Body of pancreas (tissue), 4 donors: ENCODE data around the gene PLCB3.
"Not testable (repeated sequence)": the region's sequence is repeated elsewhere in the genome, so short reads cannot be mapped to it uniquely, and the experiment has no call there.

Experiments
- POLR2A ChIP-seq, 3 donors: fragments of 450-650 bp; IDR thresholded peaks; one replicate each; pipeline ENCODE4 v1.6.1; 2016; ENCODE audit warnings: antibody characterized with exemption in 3 of 3, mild to moderate bottlenecking in 2 of 3
- TF ChIP-seq, protein P1 (sequence below), 7 experiments: fragments of 450-650 bp in 4 of 7; fragments of 200-600 bp in 3 of 7; sonication (generic) in 3 of 7; IDR thresholded peaks; one replicate each; pipeline ENCODE4 v1.5.1; 2016 to 2019; ENCODE audit warnings: antibody characterized with exemption in 7 of 7

GRCh38 chr11:64307795-64308194, 56.5 kb downstream of the PLCB3 start:
- TF ChIP-seq, protein P1, sequence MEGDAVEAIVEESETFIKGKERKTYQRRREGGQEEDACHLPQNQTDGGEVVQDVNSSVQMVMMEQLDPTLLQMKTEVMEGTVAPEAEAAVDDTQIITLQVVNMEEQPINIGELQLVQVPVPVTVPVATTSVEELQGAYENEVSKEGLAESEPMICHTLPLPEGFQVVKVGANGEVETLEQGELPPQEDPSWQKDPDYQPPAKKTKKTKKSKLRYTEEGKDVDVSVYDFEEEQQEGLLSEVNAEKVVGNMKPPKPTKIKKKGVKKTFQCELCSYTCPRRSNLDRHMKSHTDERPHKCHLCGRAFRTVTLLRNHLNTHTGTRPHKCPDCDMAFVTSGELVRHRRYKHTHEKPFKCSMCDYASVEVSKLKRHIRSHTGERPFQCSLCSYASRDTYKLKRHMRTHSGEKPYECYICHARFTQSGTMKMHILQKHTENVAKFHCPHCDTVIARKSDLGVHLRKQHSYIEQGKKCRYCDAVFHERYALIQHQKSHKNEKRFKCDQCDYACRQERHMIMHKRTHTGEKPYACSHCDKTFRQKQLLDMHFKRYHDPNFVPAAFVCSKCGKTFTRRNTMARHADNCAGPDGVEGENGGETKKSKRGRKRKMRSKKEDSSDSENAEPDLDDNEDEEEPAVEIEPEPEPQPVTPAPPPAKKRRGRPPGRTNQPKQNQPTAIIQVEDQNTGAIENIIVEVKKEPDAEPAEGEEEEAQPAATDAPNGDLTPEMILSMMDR (IDR thresholded peaks at IDR 0.05), result not testable (repeated sequence)
- not testable (repeated sequence) for TF ChIP-seq POLR2A (IDR thresholded peaks at IDR 0.05)
